ENCODE data around the gene CFAP65. TPM values are rescaled to one million over a fixed set of nuclear protein-coding genes. Genes with fewer than 3 reads are reported as not detected.
A peak's percentile ranks its signal among the peaks of the same experiment; 100 is the strongest.

Gene CFAP65
- total RNA-seq, 1 donor from 2014 or later = 0.65 TPM

GRCh38 chr2:218992703-218993344 lies 48.5 kb downstream of the CFAP65 start:
- no peak for DNase-seq (ENCODE audit: low read depth)

DNA sequence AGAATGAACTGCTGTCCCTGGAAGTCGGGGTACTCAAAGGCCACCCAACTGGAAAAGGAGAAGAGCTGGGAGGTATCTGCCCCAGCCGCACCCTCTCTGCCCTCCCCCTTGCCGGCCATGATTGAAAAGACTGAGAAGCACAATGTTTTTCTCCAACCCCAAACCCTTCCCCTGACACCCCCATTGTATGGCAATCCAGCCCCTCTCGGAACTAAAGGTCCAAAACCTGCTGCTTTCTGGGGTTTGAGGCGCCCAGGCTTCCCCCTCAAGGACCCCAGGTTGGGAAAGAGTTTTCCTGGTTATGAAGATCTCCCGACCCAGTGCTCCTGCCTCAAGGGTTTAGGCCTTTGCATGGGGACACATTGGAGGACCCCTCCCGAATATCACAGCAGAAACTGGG lies 49.1 kb downstream of the CFAP65 start:
- DNase-seq (ENCODE audit: low read depth) = no peak

DNA sequence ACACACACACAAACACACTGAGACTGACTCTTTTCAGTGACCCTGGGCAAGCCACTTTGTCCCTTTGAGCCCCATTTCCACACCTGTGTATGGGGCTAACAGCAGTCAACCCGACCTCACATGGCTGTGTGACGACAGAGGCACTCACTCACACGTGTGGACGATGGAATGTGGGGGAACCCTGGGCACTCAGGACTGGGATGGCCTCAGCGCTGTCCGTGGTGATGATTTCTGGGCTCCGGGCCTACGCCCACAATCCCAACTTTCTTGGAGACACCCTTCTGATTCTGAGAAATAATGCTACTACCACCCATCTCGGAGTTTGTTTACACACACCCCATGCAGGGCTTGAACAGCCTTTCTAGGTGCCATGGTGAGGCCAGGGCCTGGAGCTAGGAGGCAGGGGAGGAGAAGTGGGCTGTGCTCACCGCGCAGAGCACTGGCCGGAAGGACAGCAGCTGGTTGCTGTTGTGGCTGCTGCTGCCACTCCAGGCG lies 49.6 kb downstream of the CFAP65 start:
- peak; percentile 22 for DNase-seq (ENCODE audit: low read depth)

GRCh38 chr2:218990612-218991011 lies 50.7 kb downstream of the CFAP65 start:
- DNase-seq (ENCODE audit: low read depth) = no peak

DNA sequence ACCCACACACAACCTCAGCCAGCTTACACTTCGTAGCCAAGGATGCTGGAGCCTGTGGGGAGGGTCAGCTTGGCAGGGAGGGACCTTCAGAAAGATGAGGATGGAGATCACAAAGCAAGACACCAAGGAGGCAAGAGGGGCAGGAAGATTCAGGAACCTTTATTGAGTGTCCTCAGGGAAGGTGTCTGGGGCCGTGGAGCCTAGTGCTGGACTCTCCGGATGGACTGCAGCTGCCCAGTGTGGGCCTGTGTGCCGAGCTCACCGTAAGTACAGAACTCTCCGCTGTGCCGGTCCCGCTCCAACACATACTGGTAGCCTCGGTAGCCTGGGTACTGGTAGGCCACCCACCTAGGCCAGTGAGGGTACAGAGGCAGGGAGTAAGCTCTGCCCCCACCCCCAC lies 51.3 kb downstream of the CFAP65 start:
- no peak for DNase-seq (ENCODE audit: low read depth)

- DNase-seq (ENCODE audit: low read depth) = no peak
Measured at GRCh38 chr2:218988650-218989049, 52.7 kb downstream of the CFAP65 start.

- no peak for DNase-seq (ENCODE audit: low read depth)
Measured at GRCh38 chr2:218988164-218988563, 53.2 kb downstream of the CFAP65 start.

DNA sequence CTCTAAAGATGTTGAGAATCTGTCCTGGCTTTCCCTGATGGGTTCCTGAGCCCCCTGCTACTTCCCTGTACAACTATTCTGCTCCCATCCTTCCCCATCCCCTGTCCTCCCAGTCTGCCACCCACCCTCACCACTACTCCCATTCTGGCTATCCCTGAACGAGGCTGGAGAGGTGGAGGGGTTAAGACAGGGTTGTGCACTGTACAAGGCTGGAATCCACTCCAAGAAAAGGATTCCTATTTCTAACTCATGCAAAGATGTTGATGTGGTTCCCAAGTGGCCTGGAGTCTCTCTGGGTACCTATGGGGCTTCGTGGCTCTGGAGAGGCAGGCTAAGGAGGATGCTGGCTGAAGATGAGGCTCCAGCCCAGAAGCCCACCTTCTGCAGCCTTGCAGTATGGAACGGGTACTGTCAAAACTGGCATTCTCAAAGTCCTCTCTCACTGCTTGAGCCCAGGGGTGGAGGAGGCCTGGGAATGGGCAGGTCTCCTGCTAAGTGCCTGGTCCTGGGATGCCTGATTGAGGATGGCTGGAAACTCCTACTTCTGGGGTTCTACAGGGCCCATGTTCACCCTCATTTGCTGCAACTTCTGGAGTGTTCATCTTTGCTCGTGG lies 55.1 kb downstream of the CFAP65 start:
- DNase-seq (ENCODE audit: low read depth) = no peak

- no peak for DNase-seq (ENCODE audit: low read depth)
Measured at GRCh38 chr2:218985325-218986091, 55.8 kb downstream of the CFAP65 start.

- DNase-seq (ENCODE audit: low read depth) = no peak
Measured at GRCh38 chr2:218985021-218985324, 56.3 kb downstream of the CFAP65 start, which contains the start of gene FEV. FEV (minus strand) TSS chr2:218985184; CDS start chr2:218985075, 109 bp downstream.

GRCh38 chr2:218984239-218985020 lies 56.9 kb downstream of the CFAP65 start:
- DNase-seq (ENCODE audit: low read depth) = no peak

DNA sequence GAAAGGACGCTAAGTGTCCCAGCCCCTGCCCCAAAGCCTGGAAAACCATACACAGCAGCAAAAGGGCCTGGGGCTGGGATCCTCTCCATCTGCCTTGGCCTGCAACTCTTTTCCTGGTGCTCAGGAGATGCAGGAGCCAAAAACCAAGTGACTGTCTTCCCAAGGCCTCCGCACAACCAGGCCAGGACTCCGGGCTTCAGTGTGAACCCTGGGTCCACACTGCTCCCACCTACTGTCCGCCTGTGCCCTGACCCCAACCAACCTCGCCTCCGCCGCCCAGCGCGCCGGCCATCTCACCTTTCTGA lies 57.4 kb downstream of the CFAP65 start:
- DNase-seq (ENCODE audit: low read depth) = no peak

DNA sequence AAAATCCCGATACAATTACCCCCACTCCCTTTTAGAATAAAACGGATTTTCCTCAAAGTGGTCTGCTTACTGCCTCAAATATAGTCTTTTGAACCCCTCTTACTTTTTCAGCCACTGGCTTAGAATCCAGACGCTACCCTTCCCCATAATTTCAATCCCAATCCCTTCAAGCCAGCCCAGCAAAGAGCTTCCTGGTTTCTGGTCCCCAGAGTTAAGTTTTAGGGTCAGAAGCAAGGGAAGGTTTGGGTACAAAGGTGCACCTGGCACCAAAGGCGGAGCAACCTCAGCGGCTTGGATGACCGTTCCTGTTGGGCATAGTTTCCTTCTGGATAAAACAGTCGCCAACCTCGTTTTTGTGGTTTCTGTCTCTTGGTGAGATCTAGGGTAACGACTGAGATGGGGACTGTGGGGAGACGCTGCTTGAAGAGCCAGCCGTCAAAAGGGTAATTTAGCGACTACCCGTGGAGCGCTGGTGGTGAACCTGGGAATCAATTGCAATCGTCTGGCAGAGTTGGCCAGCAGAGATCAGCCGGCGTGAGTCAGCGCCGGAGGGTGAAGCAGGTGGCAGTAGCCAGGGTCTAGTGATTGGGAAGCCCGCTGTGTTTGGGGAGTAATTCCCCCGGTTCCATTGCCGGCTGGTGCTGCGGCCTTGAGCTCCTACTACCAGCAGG lies 57.9 kb downstream of the CFAP65 start:
- DNase-seq (ENCODE audit: low read depth) = no peak

- DNase-seq (ENCODE audit: low read depth) = no peak
Measured at GRCh38 chr2:218982586-218983262, 58.6 kb downstream of the CFAP65 start.

GRCh38 chr2:218981881-218982585 lies 59.3 kb downstream of the CFAP65 start:
- DNase-seq (ENCODE audit: low read depth) = no peak

GRCh38 chr2:218981390-218981880 lies 59.9 kb downstream of the CFAP65 start:
- no peak for DNase-seq (ENCODE audit: low read depth)

DNA sequence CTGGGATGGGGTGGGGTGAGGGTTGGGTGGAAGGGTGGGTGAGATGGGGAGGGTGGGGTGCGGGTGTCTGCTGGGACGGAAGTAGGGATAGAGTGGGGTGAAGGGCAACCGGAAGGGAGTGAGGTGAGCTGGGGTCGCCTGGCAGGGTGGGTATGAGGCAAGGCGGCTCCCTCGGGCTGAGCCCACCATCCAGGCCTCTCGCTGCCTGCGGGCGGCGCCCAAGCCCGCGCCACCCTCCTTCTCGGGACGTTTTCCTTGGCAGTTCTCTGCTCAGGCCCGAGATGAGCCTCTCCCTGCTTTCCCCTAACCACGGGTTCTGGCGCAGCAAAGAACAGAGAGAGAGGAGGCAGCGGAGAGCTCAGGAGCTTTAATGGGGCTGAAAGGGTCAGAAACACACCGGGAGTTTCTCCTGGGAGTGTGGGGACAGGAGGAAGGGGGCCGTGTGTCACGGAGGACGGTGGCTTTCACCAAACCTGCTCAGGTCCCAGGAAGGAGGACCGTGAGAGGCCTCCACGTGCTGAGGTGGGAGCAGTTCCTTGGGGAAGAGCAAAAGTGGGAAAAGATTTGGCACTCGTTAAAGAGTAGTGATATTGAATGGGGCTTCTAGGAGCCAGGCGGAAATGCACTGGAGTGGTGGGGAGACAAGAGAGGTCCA lies 60.5 kb downstream of the CFAP65 start:
- DNase-seq (ENCODE audit: low read depth) = no peak

DNA sequence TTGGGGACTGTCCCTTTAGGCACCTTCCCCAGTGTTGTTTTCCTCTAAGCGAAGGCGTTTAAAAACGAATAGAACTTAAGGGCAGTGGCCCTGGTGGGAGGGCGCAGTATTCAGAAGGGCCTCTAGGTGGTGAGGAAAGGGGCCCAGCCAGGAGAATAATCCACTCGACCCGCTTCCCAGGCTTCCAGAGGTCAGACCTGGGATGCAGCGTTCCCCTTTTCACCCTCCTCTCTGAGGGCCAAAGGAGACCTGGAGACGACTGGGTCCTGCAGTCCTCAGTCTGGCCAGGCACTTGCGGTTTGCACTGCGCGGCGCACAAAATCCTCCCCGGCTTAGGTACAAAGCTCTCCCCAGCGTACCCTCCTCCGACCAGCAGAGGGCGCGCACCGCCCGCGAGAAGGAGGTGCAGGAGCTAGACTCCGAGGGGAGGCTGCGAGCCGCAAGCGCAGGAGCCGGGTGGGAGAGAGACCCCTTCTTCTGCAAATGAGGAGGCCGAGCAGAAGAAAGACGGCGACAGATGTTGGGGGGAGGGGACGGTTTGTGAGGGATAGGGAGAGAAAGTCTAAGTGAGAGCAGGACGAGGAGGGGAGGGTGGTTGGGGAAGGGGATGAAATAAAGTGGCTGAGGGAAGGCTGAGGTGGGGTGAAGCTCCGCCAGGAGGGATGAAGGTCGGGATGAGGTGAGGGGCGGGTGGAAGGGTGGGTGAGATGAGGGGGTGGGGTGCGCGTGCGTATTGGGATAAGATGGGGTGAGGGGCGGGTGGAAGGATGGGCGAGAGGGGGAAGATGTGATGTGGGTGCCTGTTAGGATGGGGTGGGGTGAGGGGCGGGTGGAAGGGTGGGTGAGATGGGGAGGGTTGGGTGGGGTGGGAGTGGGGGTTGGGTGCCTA lies 61.2 kb downstream of the CFAP65 start:
- DNase-seq (ENCODE audit: low read depth) = peak; percentile 44
